Panc1 (cell line): ENCODE results near the gene KRTAP5-10. TPM values are rescaled to one million over a fixed set of nuclear protein-coding genes. Genes with fewer than 3 reads are reported as not detected.
"Not testable (repeated sequence)": the region's sequence is repeated elsewhere in the genome, so short reads cannot be mapped to it uniquely, and the experiment has no call there.

Source experiments
- ATAC-seq: fragments of 200-7000 bp; cut with Tn5 transposase; 2 replicates; pipeline ENCODE4 v1.9.1; 2020; ENCODE audit warnings: mild to moderate bottlenecking, moderate library complexity
- BruUV-seq: library from RNA; stranded (reverse); fragments of 400-500 nt; replicated peaks from 2 replicates; lab custom pipeline; 2021; lab: Mats Ljungman, UMichigan
- CTCF ChIA-PET: fragments of 300-600 bp; sonication (Branson Sonifier 250); formaldehyde crosslinking; loops from one replicate; lab custom pipeline; 2022; ENCODE audit warnings: antibody characterized with exemption; lab: Charles Lee
- POLR2A ChIA-PET: fragments of 300-600 bp; sonication (Branson Sonifier 250); formaldehyde crosslinking; loops from one replicate; lab custom pipeline; 2022; ENCODE audit warnings: antibody characterized with exemption; lab: Charles Lee
- DNase-seq: peaks from one replicate; pipeline ENCODE4 v3.0.0-alpha.2; 2010; ENCODE audit warnings: low read depth, low spot score
- H3K27ac ChIP-seq: 2 replicates; pipeline ENCODE4 v1.5.1; 2011; ENCODE audit warnings: mild to moderate bottlenecking, low read length, inconsistent platforms
- H3K27me3 ChIP-seq: fragments of 200-500 bp; sonication (Bioruptor generic); 2 replicates; pipeline ENCODE4 v1.6.0; 2014; ENCODE audit warnings: low read length, inconsistent platforms; ENCODE audit not compliant: control insufficient read depth, insufficient read depth
- H3K36me3 ChIP-seq: fragments of 200-500 bp; sonication (Bioruptor generic); 2 replicates; pipeline ENCODE4 v1.5.1; 2014; ENCODE audit warnings: inconsistent platforms, mild to moderate bottlenecking, low read length, moderate library complexity; ENCODE audit not compliant: control insufficient read depth, insufficient read depth
- H3K4me1 ChIP-seq: 2 replicates; pipeline ENCODE4 v1.5.1; 2011; ENCODE audit warnings: inconsistent platforms, mild to moderate bottlenecking, low read length, moderate library complexity; ENCODE audit not compliant: control insufficient read depth, insufficient read depth
- H3K4me3 ChIP-seq, 2 experiments: 2 replicates each; pipeline ENCODE4 v1.5.1; 2011 to 2012; ENCODE audit warnings: low read depth in 2 of 2, low read length in 2 of 2, mild to moderate bottlenecking in 2 of 2, inconsistent platforms in 1 of 2, moderate library complexity in 1 of 2
- H3K9me3 ChIP-seq: fragments of 200-500 bp; sonication (Bioruptor generic); 2 replicates; pipeline ENCODE4 v1.5.1; 2014; ENCODE audit warnings: low read depth, mild to moderate bottlenecking, inconsistent platforms, low read length, moderate library complexity; ENCODE audit not compliant: control insufficient read depth, insufficient read depth
- POLR2AphosphoS5 ChIP-seq: IDR thresholded peaks from 2 replicates; pipeline ENCODE4 v1.6.1; 2012; ENCODE audit warnings: mild to moderate bottlenecking, low read depth, low read length, moderate library complexity
- SIN3A ChIP-seq: IDR thresholded peaks from 2 replicates; pipeline ENCODE4 v1.6.1; 2012; ENCODE audit warnings: low read depth, mild to moderate bottlenecking, low read length, moderate library complexity, borderline replicate concordance; ENCODE audit not compliant: insufficient read depth
- TCF7L2 ChIP-seq: IDR thresholded peaks from 2 replicates; pipeline ENCODE4 v1.6.1; 2011; ENCODE audit warnings: mild to moderate bottlenecking, low read depth, low read length, inconsistent platforms
- in situ Hi-C: cut with HindIII; loops from 2 replicates; pipeline ENCODE4 v1.10.0; 2016; ENCODE audit warnings: low sequenced_read_pairs, low pct_unique_long_range_greater_than_20kb
- intact Hi-C: fragments of 100-400 bp; cut with micrococcal nuclease; formaldehyde crosslinking; loops from one replicate; pipeline ENCODE4 v1.10.0; 2022; ENCODE audit not compliant: unreplicated experiment
- total RNA-seq: library from RNA; stranded (reverse); gene quantifications from one replicate; pipeline ENCODE4 v1.2.1, GENCODE V29; 2021; ENCODE audit not compliant: unreplicated experiment
- TF ChIP-seq, protein P1 (sequence below): fragments of 450-650 bp; IDR thresholded peaks from 2 replicates; pipeline ENCODE4 v1.5.1; 2017; ENCODE audit warnings: mild to moderate bottlenecking
- TF ChIP-seq, protein P2 (sequence below), 2 experiments: IDR thresholded peaks; 2 replicates each; pipeline ENCODE4 v1.6.1; 2011 to 2012; ENCODE audit warnings: low read depth in 2 of 2, control low read depth in 1 of 2, low read length in 1 of 2, mild to moderate bottlenecking in 1 of 2, moderate library complexity in 1 of 2; ENCODE audit not compliant: insufficient read depth in 1 of 2

Gene KRTAP5-10
- total RNA-seq, 1 experiment from 2014 or later: not detected

DNA sequence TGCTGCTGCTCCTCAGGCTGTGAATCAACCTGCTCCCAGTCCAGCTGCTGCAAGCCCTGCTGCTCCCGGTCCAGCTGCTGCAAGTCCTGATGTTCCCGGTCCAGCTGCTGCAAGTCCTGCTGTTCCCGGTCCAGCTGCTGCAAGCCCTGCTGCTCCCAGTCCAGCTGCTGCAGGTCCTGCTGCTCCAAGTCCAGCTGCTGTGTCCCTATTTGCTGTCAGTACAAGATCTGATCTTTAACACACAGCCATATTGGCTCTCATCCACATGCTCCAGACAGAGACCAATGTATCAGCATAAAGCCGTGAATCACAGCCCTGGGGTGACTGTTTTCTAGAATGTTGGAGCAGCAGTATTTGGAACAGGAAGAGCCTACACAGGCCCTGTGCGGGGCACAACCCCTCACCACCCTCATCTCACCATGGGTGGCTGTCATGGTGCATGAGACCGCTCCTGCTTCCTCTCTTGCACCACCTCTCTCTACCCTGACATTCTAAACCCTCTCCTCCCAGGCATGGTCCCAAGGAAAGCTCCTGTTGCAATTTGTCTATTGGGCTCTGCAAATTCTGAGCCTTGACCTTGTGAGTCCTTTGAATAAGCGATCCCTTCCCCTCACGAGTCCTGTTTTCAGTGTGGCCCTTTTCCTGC, 3.5 kb downstream of the KRTAP5-10 start:
- TF ChIP-seq TCF7L2 (no peak), POLR2AphosphoS5 (no peak), SIN3A (no peak)
- TF ChIP-seq, protein P1, sequence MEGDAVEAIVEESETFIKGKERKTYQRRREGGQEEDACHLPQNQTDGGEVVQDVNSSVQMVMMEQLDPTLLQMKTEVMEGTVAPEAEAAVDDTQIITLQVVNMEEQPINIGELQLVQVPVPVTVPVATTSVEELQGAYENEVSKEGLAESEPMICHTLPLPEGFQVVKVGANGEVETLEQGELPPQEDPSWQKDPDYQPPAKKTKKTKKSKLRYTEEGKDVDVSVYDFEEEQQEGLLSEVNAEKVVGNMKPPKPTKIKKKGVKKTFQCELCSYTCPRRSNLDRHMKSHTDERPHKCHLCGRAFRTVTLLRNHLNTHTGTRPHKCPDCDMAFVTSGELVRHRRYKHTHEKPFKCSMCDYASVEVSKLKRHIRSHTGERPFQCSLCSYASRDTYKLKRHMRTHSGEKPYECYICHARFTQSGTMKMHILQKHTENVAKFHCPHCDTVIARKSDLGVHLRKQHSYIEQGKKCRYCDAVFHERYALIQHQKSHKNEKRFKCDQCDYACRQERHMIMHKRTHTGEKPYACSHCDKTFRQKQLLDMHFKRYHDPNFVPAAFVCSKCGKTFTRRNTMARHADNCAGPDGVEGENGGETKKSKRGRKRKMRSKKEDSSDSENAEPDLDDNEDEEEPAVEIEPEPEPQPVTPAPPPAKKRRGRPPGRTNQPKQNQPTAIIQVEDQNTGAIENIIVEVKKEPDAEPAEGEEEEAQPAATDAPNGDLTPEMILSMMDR: no peak
- TF ChIP-seq, protein P2, sequence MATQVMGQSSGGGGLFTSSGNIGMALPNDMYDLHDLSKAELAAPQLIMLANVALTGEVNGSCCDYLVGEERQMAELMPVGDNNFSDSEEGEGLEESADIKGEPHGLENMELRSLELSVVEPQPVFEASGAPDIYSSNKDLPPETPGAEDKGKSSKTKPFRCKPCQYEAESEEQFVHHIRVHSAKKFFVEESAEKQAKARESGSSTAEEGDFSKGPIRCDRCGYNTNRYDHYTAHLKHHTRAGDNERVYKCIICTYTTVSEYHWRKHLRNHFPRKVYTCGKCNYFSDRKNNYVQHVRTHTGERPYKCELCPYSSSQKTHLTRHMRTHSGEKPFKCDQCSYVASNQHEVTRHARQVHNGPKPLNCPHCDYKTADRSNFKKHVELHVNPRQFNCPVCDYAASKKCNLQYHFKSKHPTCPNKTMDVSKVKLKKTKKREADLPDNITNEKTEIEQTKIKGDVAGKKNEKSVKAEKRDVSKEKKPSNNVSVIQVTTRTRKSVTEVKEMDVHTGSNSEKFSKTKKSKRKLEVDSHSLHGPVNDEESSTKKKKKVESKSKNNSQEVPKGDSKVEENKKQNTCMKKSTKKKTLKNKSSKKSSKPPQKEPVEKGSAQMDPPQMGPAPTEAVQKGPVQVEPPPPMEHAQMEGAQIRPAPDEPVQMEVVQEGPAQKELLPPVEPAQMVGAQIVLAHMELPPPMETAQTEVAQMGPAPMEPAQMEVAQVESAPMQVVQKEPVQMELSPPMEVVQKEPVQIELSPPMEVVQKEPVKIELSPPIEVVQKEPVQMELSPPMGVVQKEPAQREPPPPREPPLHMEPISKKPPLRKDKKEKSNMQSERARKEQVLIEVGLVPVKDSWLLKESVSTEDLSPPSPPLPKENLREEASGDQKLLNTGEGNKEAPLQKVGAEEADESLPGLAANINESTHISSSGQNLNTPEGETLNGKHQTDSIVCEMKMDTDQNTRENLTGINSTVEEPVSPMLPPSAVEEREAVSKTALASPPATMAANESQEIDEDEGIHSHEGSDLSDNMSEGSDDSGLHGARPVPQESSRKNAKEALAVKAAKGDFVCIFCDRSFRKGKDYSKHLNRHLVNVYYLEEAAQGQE (IDR thresholded peaks at IDR 0.05; ENCODE audit: insufficient read depth in 1 of 2, low read depth in 2 of 2, low read length in 1 of 2): no peak
- BruUV-seq: no TSS peak
- CTCF ChIA-PET: no interaction called here
- peak; percentile 42; the same call in 1 of the 2 replicates for ATAC-seq
- Histone ChIP-seq H3K27ac (no peak overlapping the region), H3K9me3 (no peaks in the 10 kb centered on the region), H3K4me3 (no peak overlapping the region), H3K27me3 (peaks cover 6% of the 10 kb centered on the region; the same call in 1 of the 2 replicates), H3K4me1 (peaks cover 2% of the 10 kb centered on the region; the same call in 1 of the 2 replicates), H3K36me3 (no peaks in the 10 kb centered on the region)
- POLR2A ChIA-PET: no interaction called here
- intact Hi-C loops: no loop called here
- DNase-seq: no peak
- in situ Hi-C loops: no loop called here

DNA sequence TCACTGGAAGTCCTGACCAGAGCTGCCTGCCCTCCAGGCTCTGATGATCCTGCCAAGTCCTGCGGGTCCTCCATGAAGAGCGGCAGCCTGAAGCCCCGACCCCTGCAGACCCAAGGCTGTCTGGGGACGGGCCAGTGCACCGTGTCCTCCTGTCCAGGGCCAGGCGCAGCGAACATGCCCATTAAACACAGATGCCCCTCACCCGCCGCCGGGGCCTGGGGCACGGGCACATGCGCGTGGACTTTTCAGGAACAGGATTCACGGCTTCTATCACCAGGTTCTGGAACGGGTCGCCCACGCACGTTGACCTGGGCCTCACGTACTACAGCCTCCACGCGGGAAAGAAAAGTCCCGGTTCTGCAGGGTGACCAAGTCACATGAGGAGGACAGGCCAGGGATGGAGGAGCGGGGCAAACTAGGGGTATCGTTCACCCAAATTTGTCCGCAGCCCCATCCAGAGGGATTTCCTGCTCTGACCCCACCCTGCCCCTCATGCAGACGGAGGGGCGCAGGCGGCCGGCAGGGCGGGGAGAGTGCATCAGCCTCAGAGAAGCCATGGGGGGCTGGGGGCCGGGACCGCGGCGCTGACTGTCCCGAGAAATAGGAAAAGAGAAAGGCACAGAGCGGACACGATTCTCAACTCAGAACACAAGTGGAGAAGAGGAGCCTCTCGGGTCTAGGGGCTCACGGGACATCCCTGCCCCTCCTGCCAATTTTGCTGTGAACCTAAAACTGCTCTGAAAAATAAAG, 5.9 kb downstream of the KRTAP5-10 start:
- CTCF ChIA-PET: not testable (repeated sequence)

DNA sequence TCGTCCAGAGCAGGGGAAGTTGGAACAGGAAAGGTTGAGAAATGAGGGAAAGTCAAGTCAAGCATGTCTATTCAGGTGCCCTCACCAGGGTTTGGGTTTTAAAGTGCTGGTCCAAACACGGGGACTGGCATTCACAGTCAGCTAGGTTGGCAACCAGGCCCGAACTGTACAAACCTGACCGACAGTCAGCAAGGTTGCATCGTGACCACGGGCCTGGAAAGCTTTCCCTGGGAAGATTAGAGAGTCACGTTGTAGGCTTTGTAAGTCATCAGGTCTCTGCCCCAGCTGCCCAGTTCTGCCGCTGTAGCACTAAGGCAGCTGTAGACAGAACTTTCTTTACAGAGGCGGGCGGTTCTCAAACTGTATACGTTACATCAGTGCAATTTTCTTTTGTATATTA, 7.4 kb downstream of the KRTAP5-10 start:
- Histone ChIP-seq H3K9me3 (no peaks in the 10 kb centered on the region), H3K4me3 (no peak overlapping the region), H3K27ac (no peak overlapping the region), H3K36me3 (no peaks in the 10 kb centered on the region), H3K27me3 (peaks cover 8% of the 10 kb centered on the region; the same call in 1 of the 2 replicates), H3K4me1 (peaks cover 2% of the 10 kb centered on the region; the same call in 1 of the 2 replicates)
- CTCF ChIA-PET: interaction anchor here (0.7 kb wide), 1 partner anchor 491 kb away, joined by 4 read pairs; no protein-coding TSS in a partner anchor
- in situ Hi-C loops (no loop called here), intact Hi-C loops (no loop called here)
- POLR2A ChIA-PET: no interaction called here
- TF ChIP-seq, protein P1: no peak
- TF ChIP-seq SIN3A (no peak), POLR2AphosphoS5 (no peak), TCF7L2 (no peak)
- TF ChIP-seq, protein P2 (IDR thresholded peaks at IDR 0.05; ENCODE audit: insufficient read depth in 1 of 2, low read depth in 2 of 2, low read length in 1 of 2): no peak
- no peak for ATAC-seq
- BruUV-seq: no TSS peak
- DNase-seq: no peak

More for the DNA sequence above, 5.9 kb downstream of the KRTAP5-10 start:
- POLR2A ChIA-PET, H3K27me3 ChIP-seq, H3K27ac ChIP-seq, H3K9me3 ChIP-seq, in situ Hi-C loops, BruUV-seq, H3K4me1 ChIP-seq, ATAC-seq, H3K4me3 ChIP-seq, H3K36me3 ChIP-seq, DNase-seq, intact Hi-C loops: not testable (repeated sequence)
